OCI-LY3 (cell line): ENCODE results near the gene PKD1L1.

Experiments
- EZH2phosphoT487 ChIP-seq: fragments of 200-600 bp; shearing (Covaris generic); IDR thresholded peaks from 2 replicates; pipeline ENCODE4 v1.6.1; 2018; ENCODE audit warnings: antibody characterized with exemption, mixed run types, low read depth
- TF ChIP-seq, protein P1 (sequence below): fragments of 200-600, 300-600 bp; sonication (generic); IDR thresholded peaks from 2 replicates; pipeline ENCODE4 v1.5.1; 2014; ENCODE audit warnings: antibody characterized with exemption, low read length, low read depth

DNA sequence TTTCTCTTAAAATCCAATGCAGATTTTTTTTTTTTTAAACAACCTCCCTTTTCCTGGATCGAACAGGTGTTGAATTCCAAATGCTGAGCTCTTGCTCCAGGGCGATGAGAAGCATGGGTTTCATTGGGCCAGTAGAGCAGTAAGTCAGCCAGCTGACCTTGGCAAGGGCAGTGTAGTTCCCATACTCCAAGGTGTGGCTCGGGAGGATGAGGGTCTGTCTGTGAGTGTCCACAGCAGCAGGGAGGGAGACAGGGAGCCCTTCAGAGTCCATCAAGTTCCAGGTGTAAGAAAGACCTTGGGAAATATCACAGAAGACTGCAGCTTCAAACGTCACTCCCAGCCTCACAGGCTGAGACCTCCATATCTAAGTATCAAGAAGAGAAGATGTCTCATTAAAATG lies 50.4 kb downstream of the PKD1L1 start:
- TF ChIP-seq, protein P1, sequence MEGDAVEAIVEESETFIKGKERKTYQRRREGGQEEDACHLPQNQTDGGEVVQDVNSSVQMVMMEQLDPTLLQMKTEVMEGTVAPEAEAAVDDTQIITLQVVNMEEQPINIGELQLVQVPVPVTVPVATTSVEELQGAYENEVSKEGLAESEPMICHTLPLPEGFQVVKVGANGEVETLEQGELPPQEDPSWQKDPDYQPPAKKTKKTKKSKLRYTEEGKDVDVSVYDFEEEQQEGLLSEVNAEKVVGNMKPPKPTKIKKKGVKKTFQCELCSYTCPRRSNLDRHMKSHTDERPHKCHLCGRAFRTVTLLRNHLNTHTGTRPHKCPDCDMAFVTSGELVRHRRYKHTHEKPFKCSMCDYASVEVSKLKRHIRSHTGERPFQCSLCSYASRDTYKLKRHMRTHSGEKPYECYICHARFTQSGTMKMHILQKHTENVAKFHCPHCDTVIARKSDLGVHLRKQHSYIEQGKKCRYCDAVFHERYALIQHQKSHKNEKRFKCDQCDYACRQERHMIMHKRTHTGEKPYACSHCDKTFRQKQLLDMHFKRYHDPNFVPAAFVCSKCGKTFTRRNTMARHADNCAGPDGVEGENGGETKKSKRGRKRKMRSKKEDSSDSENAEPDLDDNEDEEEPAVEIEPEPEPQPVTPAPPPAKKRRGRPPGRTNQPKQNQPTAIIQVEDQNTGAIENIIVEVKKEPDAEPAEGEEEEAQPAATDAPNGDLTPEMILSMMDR: no peak
- no peak for TF ChIP-seq EZH2phosphoT487
